HCT116 (cell line): ENCODE data around the gene ANO6. TPM values are rescaled to one million over a fixed set of nuclear protein-coding genes. Genes with fewer than 3 reads are reported as not detected.

Experiments
- ATAC-seq: fragments of 200-7000 bp; cut with Tn5 transposase; 2 replicates; pipeline ENCODE4 v1.9.1; 2020; ENCODE audit warnings: mild to moderate bottlenecking, moderate library complexity
- BruUV-seq: library from RNA; stranded (reverse); fragments of 400-500 nt; replicated peaks from 2 replicates; lab custom pipeline; 2021; lab: Mats Ljungman, UMichigan
- CTCF ChIA-PET: fragments of 300-600 bp; sonication (Branson Sonifier 250); formaldehyde crosslinking; loops from one replicate; lab custom pipeline; 2021; ENCODE audit warnings: antibody characterized with exemption; lab: Charles Lee
- POLR2A ChIA-PET: fragments of 300-600, 350-600 bp; sonication (Branson Sonifier 250); formaldehyde crosslinking; loops from one replicate; lab custom pipeline; 2021; ENCODE audit warnings: antibody characterized with exemption; lab: Charles Lee
- RAD21 ChIA-PET, 2 experiments: fragments of 300-600 bp; sonication (Branson Sonifier 250); formaldehyde crosslinking; loops; one replicate each; lab custom pipeline; 2023; ENCODE audit warnings: low total read pairs in 2 of 2; ENCODE audit not compliant: uncharacterized antibody in 2 of 2, unreplicated experiment in 2 of 2, low non-redundant PET in 1 of 2; lab: Charles Lee
- DNase-seq: peaks from one replicate; pipeline ENCODE4 v3.0.0-alpha.2; 2010; ENCODE audit warnings: low read depth, low spot score
- H2AFZ ChIP-seq: fragments of 200-600 bp; shearing (Covaris generic), sonication (generic); 2 replicates; pipeline ENCODE4 v1.6.1; 2017; ENCODE audit warnings: low read depth, mixed run types, mixed read lengths, antibody characterized with exemption, low read length; ENCODE audit not compliant: poor library complexity, severe bottlenecking
- H3K27ac ChIP-seq: 2 replicates; pipeline ENCODE4 v1.5.1; 2012; ENCODE audit warnings: low read depth, low read length
- H3K27me3 ChIP-seq: fragments of 200-600 bp; sonication (generic); 2 replicates; pipeline ENCODE4 v1.6.1; 2016; ENCODE audit warnings: mixed run types, low read length, mixed read lengths; ENCODE audit not compliant: insufficient read depth
- H3K36me3 ChIP-seq, 2 experiments: fragments of 200-500 bp in 1 of 2; fragments of 200-600 bp in 1 of 2; sonication (Bioruptor generic) in 1 of 2; sonication (generic) in 1 of 2; 2 replicates each; pipeline versions ENCODE4 v1.5.1 to v1.6.1; 2014 to 2016; ENCODE audit warnings: low read length in 2 of 2, inconsistent platforms in 1 of 2, mixed read lengths in 1 of 2, mixed run types in 1 of 2; ENCODE audit not compliant: insufficient read depth in 2 of 2, control insufficient read depth in 1 of 2
- H3K4me1 ChIP-seq, 2 experiments: fragments of 200-600 bp in 1 of 2; sonication (generic) in 1 of 2; 2 replicates each; pipeline versions ENCODE4 v1.5.1 to v1.6.1; 2012 to 2017; ENCODE audit warnings: low read length in 2 of 2, inconsistent platforms in 1 of 2, mild to moderate bottlenecking in 1 of 2, mixed read lengths in 1 of 2, mixed run types in 1 of 2, moderate library complexity in 1 of 2; ENCODE audit not compliant: insufficient read depth in 2 of 2, control insufficient read depth in 1 of 2
- H3K4me2 ChIP-seq: fragments of 200-600 bp; sonication (generic); 2 replicates; pipeline ENCODE4 v1.6.1; 2017; ENCODE audit warnings: mixed run types, low read length, mixed read lengths
- H3K4me3 ChIP-seq, 2 experiments: fragments of 200-600 bp in 1 of 2; sonication (generic) in 1 of 2; replicated peaks in 1 of 2; 2 replicates each; pipeline ENCODE4 v1.5.1; 2011 to 2016; ENCODE audit warnings: low read length in 2 of 2, control low read depth in 1 of 2, low read depth in 1 of 2, mild to moderate bottlenecking in 1 of 2, mixed read lengths in 1 of 2, mixed run types in 1 of 2
- H3K79me2 ChIP-seq: fragments of 200-600 bp; sonication (generic); 2 replicates; pipeline ENCODE4 v1.6.1; 2017; ENCODE audit warnings: mild to moderate bottlenecking, mixed run types, low read length, moderate library complexity, mixed read lengths; ENCODE audit not compliant: insufficient read depth
- H3K9ac ChIP-seq: fragments of 200-600 bp; sonication (generic); 2 replicates; pipeline ENCODE4 v1.6.1; 2016; ENCODE audit warnings: low read length, mixed read lengths
- H3K9me2 ChIP-seq: fragments of 200-600 bp; sonication (generic), shearing (Covaris generic); 2 replicates; pipeline ENCODE4 v1.6.1; 2017; ENCODE audit warnings: mixed run types, mild to moderate bottlenecking, moderate library complexity; ENCODE audit not compliant: insufficient read depth
- H3K9me3 ChIP-seq, 2 experiments: fragments of 200-500 bp in 1 of 2; fragments of 200-600 bp in 1 of 2; sonication (Bioruptor generic) in 1 of 2; sonication (generic) in 1 of 2; 2 replicates each; pipeline ENCODE4 v1.6.1; 2014 to 2017; ENCODE audit warnings: low read length in 2 of 2, mixed read lengths in 2 of 2, inconsistent platforms in 1 of 2, low read depth in 1 of 2, mild to moderate bottlenecking in 1 of 2, mixed run types in 1 of 2, moderate library complexity in 1 of 2; ENCODE audit not compliant: control insufficient read depth in 1 of 2, insufficient read depth in 1 of 2
- H4K20me1 ChIP-seq: fragments of 200-600 bp; sonication (generic), shearing (Covaris generic); 2 replicates; pipeline ENCODE4 v1.6.1; 2017; ENCODE audit warnings: mixed run types, mild to moderate bottlenecking, moderate library complexity; ENCODE audit not compliant: insufficient read depth
- ATF3 ChIP-seq: IDR thresholded peaks from 2 replicates; pipeline ENCODE4 v1.6.1; 2012
- CBX3 ChIP-seq: IDR thresholded peaks from 2 replicates; pipeline ENCODE4 v1.6.1; 2012; ENCODE audit warnings: low read depth
- EGR1 ChIP-seq: IDR thresholded peaks from 2 replicates; pipeline ENCODE4 v1.6.1; 2012; ENCODE audit warnings: low read depth
- FOSL1 ChIP-seq: IDR thresholded peaks from 2 replicates; pipeline ENCODE4 v1.6.1; 2012; ENCODE audit warnings: low read depth
- MAX ChIP-seq: IDR thresholded peaks from 2 replicates; pipeline ENCODE4 v1.6.1; 2012
- RAD21 ChIP-seq: IDR thresholded peaks from 2 replicates; pipeline ENCODE4 v1.6.1; 2012; ENCODE audit warnings: low read depth, mild to moderate bottlenecking
- SP1 ChIP-seq: IDR thresholded peaks from 2 replicates; pipeline ENCODE4 v1.6.1; 2012; ENCODE audit warnings: low read depth
- ZBTB33 ChIP-seq: IDR thresholded peaks from 2 replicates; pipeline ENCODE4 v1.6.1; 2011; ENCODE audit warnings: mild to moderate bottlenecking, low read length, moderate library complexity; ENCODE audit not compliant: insufficient replicate concordance; ENCODE audit errors: extremely low read depth
- ZFX ChIP-seq: fragments of 450-650 bp; IDR thresholded peaks from 2 replicates; pipeline ENCODE4 v1.6.1; 2017
- intact Hi-C: fragments of 100-400 bp; cut with micrococcal nuclease; formaldehyde crosslinking; loops from 2 replicates; pipeline ENCODE4 v1.10.0; 2022
- total RNA-seq: library from RNA; stranded (reverse); gene quantifications from one replicate; pipeline ENCODE4 v1.2.1, GENCODE V29; 2021; ENCODE audit not compliant: unreplicated experiment

ANO6 gene
- total RNA-seq, 1 experiment from 2014 or later: 36.7 TPM

- DNase-seq: no peak
- Histone ChIP-seq H3K4me2 (no peak overlapping the region), H3K9me3 (peaks cover 0 to 3% of the 10 kb centered on the region in 2 experiments; a peak in 1 of 4 replicates), H3K36me3 (0 out of 4 replicates have a peak, but pooled peaks cover 0 to 5% of the 10 kb centered on the region in 2 experiments), H3K9me2 (no peaks in the 10 kb centered on the region), H2AFZ (no peak overlapping the region), H3K79me2 (no peaks in the 10 kb centered on the region), H3K9ac (no peak overlapping the region), H3K4me1 (no peaks in the 10 kb centered on the region), H4K20me1 (no peaks in the 10 kb centered on the region), H3K27ac (no peak overlapping the region), H3K27me3 (no peaks in the 10 kb centered on the region), H3K4me3 (no peak overlapping the region)
- POLR2A ChIA-PET: no interaction called here
- ATAC-seq: no peak
- TF ChIP-seq SP1 (no peak), ZBTB33 (no peak), EGR1 (no peak), MAX (no peak), FOSL1 (no peak), RAD21 (no peak), ATF3 (no peak), CBX3 (no peak), ZFX (no peak)
- RAD21 ChIA-PET: no interaction called here
- CTCF ChIA-PET: no interaction called here
- no TSS peak for BruUV-seq
- intact Hi-C loops: no loop called here
These were observed 141.1 kb downstream of the ANO6 start for GRCh38 chr12:45356822-45357538.
